ENCODE results near the gene FAM135A. TPM values are rescaled to one million over a fixed set of nuclear protein-coding genes. Genes with fewer than 3 reads are reported as not detected.
A peak's percentile ranks its signal among the peaks of the same experiment; 100 is the strongest.
"Not testable (repeated sequence)": the region's sequence is repeated elsewhere in the genome, so short reads cannot be mapped to it uniquely, and the experiment has no call there.

The FAM135A gene
- polyA plus RNA-seq, 1 donor from 2014 or later, result 4.8 TPM

- Mint-ChIP-seq H3K27ac (peak overlapping the region; percentile 32 to 90 (median 76)), H3K4me1 (peaks cover 13 to 23% (median 14%) of the 10 kb centered on the region in 3 donors)
These were observed 735 bp downstream of the FAM135A start for GRCh38 chr6:70413992-70414494.

GRCh38 chr6:70414813-70415212 lies 1.5 kb downstream of the FAM135A start:
- H3K4me3 Mint-ChIP-seq, result peak overlapping the region; percentile 87 to 93 (median 92)
- H3K27ac Mint-ChIP-seq, result peak overlapping the region; percentile 1 to 76 (median 4)
- H3K9me3 Mint-ChIP-seq, result no peaks in the 10 kb centered on the region
- H3K27me3 Mint-ChIP-seq, result no peaks in the 10 kb centered on the region
- H3K36me3 Mint-ChIP-seq, result peaks cover 5% of the 10 kb centered on the region
- peaks cover 15 to 23% (median 18%) of the 10 kb centered on the region in 3 donors for H3K4me1 Mint-ChIP-seq

More at GRCh38 chr6:70413992-70414494, 735 bp downstream of the FAM135A start:
- Mint-ChIP-seq H3K9me3 (no peaks in the 10 kb centered on the region), H3K27me3 (no peaks in the 10 kb centered on the region), H3K4me3 (peak overlapping the region; percentile 87 to 93 (median 92)), H3K36me3 (peaks cover 1% of the 10 kb centered on the region)

GRCh38 chr6:70415247-70415646 lies 1.9 kb downstream of the FAM135A start:
- Mint-ChIP-seq H3K9me3 (no peaks in the 10 kb centered on the region), H3K4me1 (peaks cover 15 to 23% (median 18%) of the 10 kb centered on the region in 3 donors), H3K27ac (peak overlapping the region; percentile 1 to 25 (median 4)), H3K36me3 (peaks cover 5% of the 10 kb centered on the region), H3K4me3 (peak overlapping the region; percentile 22 to 87 (median 38)), H3K27me3 (no peaks in the 10 kb centered on the region)

DNA sequence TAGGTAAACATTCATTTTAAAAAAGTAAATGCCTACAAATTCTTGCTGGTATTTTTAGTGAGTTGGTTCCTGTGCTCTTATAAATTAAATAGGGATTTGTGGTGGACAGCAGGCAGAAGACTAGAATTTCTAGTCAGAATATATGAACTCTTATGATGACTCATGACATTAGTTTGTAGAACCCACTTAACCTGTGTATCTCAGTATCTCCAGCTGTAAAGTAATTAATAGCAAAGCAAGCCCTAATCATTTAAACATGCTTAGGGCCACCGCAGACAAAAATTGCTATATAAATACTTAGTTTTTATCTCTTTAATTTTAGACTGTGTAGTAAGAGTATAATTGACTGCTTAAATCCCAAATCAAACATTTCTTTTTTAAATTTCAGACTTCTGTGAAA lies 2.4 kb downstream of the FAM135A start:
- Mint-ChIP-seq H3K9me3 (no peaks in the 10 kb centered on the region), H3K4me1 (peaks cover 15 to 23% (median 18%) of the 10 kb centered on the region in 3 donors), H3K27me3 (no peaks in the 10 kb centered on the region), H3K27ac (peak overlapping the region in 1 of 3 donors; percentile 1), H3K4me3 (peak overlapping the region in 1 of 4 donors; percentile 87), H3K36me3 (peaks cover 5% of the 10 kb centered on the region)

DNA sequence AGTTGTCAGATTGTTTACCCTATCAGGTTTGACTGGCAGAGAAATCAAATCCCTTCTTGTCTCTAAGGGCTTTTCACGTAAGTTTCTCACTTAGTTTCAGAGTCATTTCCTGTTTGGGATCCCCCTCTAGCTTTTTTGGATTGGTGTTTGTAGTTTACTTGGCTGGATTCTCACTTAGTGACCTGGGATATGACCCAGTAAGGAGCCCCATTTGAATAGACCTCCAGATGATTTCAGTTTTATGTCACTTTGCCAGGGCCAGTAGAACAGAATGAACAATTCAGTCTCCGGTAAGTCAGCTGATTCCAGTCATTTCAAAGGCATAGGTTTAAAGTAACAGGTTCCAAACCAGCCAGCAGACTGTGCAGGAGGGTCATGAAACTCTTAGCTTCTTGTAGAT lies 8.2 kb downstream of the FAM135A start:
- Mint-ChIP-seq H3K4me3 (no peak overlapping the region), H3K4me1 (peaks cover 2 to 7% (median 5%) of the 10 kb centered on the region in 3 donors), H3K27me3 (no peaks in the 10 kb centered on the region), H3K9me3 (no peaks in the 10 kb centered on the region), H3K27ac (no peak overlapping the region), H3K36me3 (peaks cover 9% of the 10 kb centered on the region)

DNA sequence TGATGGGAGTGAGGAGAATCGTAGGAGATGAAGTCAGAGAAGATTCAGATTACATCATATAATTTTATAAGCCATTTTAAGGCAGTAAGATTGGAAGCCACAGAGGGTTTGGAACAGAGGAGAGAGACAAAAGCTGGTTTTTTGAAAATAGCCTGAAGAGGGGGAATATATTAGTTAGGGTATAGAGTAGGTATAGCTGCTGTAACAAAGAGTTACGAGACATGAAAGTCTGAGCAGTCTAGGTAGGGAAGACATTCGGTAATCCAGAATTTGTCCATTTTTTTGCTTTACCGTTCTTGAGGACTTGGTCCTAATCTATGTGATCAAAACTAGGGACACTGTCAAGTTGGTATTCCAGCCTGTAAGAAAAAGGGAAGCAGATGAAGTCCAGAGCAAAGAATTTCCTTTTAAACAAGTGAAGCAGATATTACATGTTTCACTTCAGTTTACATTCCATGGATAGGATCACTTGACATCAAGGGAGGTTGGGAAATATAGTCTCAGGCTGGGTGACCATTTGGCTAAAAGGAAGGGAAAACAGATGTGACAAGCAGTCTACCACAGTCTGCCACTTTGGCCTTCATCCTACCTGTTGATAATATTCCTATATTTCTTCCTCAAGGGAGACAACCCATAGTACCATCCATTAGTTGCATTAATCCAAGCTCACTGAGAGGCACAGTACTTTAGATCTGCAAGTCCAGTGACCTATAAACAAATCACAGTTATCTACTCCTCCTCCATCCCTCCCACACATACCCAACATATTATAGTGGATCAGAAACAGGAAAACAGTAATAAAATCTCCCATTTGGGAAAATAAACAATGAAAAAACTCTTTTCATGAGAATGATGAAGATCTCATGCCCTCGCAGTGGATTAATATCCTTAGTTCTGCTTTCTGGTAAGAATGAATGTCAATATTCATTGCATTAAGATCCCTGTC lies 10.2 kb downstream of the FAM135A start:
- H3K27ac Mint-ChIP-seq, result no peak overlapping the region
- H3K9me3 Mint-ChIP-seq, result no peaks in the 10 kb centered on the region
- H3K4me3 Mint-ChIP-seq, result no peak overlapping the region
- peaks cover 8% of the 10 kb centered on the region for H3K36me3 Mint-ChIP-seq
- peaks cover 2 to 6% (median 5%) of the 10 kb centered on the region in 3 donors for H3K4me1 Mint-ChIP-seq
- no peaks in the 10 kb centered on the region for H3K27me3 Mint-ChIP-seq

DNA sequence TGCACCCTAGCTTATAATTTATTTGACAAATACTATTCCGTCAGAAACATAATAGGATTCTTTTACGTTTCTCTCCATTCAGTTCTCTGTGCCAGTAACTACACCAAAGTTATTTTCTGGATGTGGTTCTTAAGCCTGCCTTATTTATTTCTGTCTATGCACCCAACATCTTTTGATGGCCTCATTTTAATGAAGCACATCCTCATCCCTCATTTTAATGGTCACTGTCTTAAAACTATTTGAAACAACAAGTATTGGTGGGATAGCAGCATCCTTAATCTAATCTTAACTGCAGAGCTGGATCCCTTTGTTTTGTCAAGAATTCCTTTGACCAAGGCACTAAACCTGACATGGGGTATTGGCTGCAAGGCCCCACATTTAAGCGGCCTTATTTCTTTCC lies 11.0 kb downstream of the FAM135A start:
- Mint-ChIP-seq H3K4me3 (no peak overlapping the region), H3K27me3 (no peaks in the 10 kb centered on the region), H3K4me1 (peaks cover 2 to 6% (median 4%) of the 10 kb centered on the region in 3 donors), H3K36me3 (peaks cover 11% of the 10 kb centered on the region), H3K27ac (no peak overlapping the region), H3K9me3 (no peaks in the 10 kb centered on the region)

DNA sequence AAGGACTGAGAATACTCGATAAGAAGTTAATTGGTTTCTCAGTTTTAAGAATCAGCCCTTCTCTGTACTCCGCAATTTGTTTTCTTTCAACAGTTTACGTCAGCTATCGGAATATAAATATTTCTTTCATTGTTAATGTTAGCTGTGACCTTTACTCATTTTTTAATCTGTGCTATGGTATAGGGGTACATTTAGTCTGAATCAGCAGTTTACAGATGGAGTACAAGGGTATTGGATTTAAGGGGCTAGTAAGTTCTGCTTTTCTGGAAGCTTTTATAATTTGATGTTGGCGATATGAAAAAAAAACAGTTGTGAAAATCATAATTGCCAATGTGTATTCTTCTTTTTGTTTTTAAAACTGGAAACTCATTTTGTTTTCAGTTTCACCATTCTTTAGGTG lies 23.0 kb downstream of the FAM135A start:
- Mint-ChIP-seq H3K36me3 (peaks cover 13% of the 10 kb centered on the region), H3K27ac (no peak overlapping the region), H3K9me3 (no peaks in the 10 kb centered on the region), H3K27me3 (no peaks in the 10 kb centered on the region), H3K4me3 (no peak overlapping the region), H3K4me1 (no peaks in the 10 kb centered on the region)

GRCh38 chr6:70445001-70445400 lies 31.7 kb downstream of the FAM135A start:
- Mint-ChIP-seq H3K9me3 (peaks cover 0 to 9% (median 4%) of the 10 kb centered on the region in 3 donors), H3K4me1 (peaks cover 0 to 3% (median 0%) of the 10 kb centered on the region in 3 donors), H3K4me3 (no peak overlapping the region), H3K27me3 (no peaks in the 10 kb centered on the region), H3K36me3 (peaks cover 20% of the 10 kb centered on the region), H3K27ac (no peak overlapping the region)

DNA sequence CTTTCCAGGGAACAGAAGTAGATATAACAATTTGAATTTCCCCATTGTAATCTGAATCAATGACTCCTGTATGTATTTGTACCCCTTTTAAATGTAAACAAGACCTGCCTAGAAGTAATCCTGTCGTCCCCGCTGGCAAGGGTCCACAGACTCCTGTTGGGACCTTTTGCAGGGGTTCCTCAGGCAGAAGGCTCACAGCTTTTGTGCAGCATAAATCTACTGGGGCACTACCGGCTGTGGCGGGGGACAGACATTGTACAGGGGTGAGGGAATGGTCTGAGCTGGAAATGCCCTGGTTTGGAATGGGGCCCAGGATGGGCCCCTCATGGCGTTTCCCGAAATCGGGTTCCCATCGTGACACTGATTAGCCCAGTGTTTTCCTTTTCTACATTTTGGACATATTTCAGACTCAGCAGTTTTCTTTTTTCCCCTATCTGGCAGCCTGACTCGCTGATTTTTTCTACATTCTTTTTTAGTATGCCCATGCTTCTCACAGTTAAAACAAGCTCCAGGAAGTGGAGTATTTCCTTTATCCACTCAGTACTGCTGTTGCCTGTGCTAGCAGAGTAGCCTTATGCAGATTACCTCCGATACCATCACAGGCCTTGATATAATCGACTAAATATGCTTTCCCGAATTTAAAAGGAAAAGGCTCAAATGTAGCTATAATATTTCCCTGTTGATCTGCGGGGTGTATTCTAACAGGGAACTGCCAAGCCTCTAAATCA lies 34.2 kb downstream of the FAM135A start:
- not testable (repeated sequence) for H3K4me3 Mint-ChIP-seq, H3K27ac Mint-ChIP-seq, H3K4me1 Mint-ChIP-seq, H3K9me3 Mint-ChIP-seq, H3K27me3 Mint-ChIP-seq
- peaks cover 21% of the 10 kb centered on the region for H3K36me3 Mint-ChIP-seq

DNA sequence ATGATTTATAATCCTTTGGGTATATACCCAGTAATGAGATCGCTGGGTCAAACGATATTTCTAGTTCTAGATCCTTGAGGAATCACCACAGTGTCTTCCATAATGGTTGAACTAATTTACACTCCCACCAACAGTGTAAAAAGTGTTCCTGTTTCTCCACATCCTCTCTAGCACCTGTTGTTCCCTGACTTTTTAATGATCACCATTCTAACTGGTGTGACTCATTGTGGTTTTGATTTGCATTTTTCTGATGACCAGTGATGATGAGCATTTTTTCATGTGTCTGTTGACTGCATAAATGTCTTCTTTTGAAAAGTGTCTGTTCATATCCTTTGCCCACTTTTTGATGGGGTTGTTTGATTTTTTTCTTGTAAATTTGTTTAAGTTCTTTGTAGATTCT lies 40.6 kb downstream of the FAM135A start:
- H3K27me3 Mint-ChIP-seq, H3K9me3 Mint-ChIP-seq, H3K4me1 Mint-ChIP-seq, H3K4me3 Mint-ChIP-seq, H3K27ac Mint-ChIP-seq: not testable (repeated sequence)
- peaks cover 25% of the 10 kb centered on the region for H3K36me3 Mint-ChIP-seq

- Mint-ChIP-seq H3K4me1 (peaks cover 0 to 3% (median 2%) of the 10 kb centered on the region in 3 donors), H3K27me3 (no peaks in the 10 kb centered on the region), H3K27ac (no peak overlapping the region), H3K4me3 (peak overlapping the region in 1 of 4 donors; percentile 13), H3K9me3 (peaks cover 0 to 3% (median 2%) of the 10 kb centered on the region in 3 donors), H3K36me3 (peaks cover 26% of the 10 kb centered on the region)
These were observed 43.4 kb downstream of the FAM135A start for GRCh38 chr6:70456735-70457134.

- Mint-ChIP-seq H3K9me3 (no peaks in the 10 kb centered on the region), H3K36me3 (peaks cover 14% of the 10 kb centered on the region), H3K4me1 (peaks cover 0 to 3% (median 2%) of the 10 kb centered on the region in 3 donors), H3K4me3 (no peak overlapping the region), H3K27ac (no peak overlapping the region), H3K27me3 (no peaks in the 10 kb centered on the region)
These were observed 45.9 kb downstream of the FAM135A start for GRCh38 chr6:70459235-70459634.

- not testable (repeated sequence) for H3K9me3 Mint-ChIP-seq, H3K4me1 Mint-ChIP-seq, H3K4me3 Mint-ChIP-seq, H3K27ac Mint-ChIP-seq, H3K27me3 Mint-ChIP-seq
- peaks cover 13% of the 10 kb centered on the region for H3K36me3 Mint-ChIP-seq
These were observed 46.4 kb downstream of the FAM135A start for GRCh38 chr6:70459699-70460098.

- no peaks in the 10 kb centered on the region for H3K4me1 Mint-ChIP-seq
- no peaks in the 10 kb centered on the region for H3K27me3 Mint-ChIP-seq
- H3K4me3 Mint-ChIP-seq, result no peak overlapping the region
- no peaks in the 10 kb centered on the region for H3K9me3 Mint-ChIP-seq
- H3K36me3 Mint-ChIP-seq, result peaks cover 19% of the 10 kb centered on the region
- no peak overlapping the region for H3K27ac Mint-ChIP-seq
These were observed 56.7 kb downstream of the FAM135A start for GRCh38 chr6:70470016-70470415.
